K562 (cell line): ENCODE measurements around the gene RUVBL2. TPM values are rescaled to one million over a fixed set of nuclear protein-coding genes. Genes with fewer than 3 reads are reported as not detected.
A peak's percentile ranks its signal among the peaks of the same experiment; 100 is the strongest.

ENCODE experiments used
- E2F8 ChIP-seq: fragments of 450-650 bp; IDR thresholded peaks from 2 replicates; pipeline ENCODE4 v1.7.1; 2018; ENCODE audit warnings: mild to moderate bottlenecking, low read depth; ENCODE audit not compliant: partially characterized antibody
- EGR1 ChIP-seq: fragments of 450-650 bp; conservative IDR thresholded peaks from 2 replicates; pipeline ENCODE4 v1.6.1; 2017; ENCODE audit warnings: mild to moderate bottlenecking
- FIP1L1 ChIP-seq: fragments of 200-400 bp; formaldehyde crosslinking; IDR thresholded peaks from 2 replicates; pipeline ENCODE4 v1.6.1; 2018; ENCODE audit warnings: mild to moderate bottlenecking, low read depth, low read length; ENCODE audit not compliant: poor library complexity, severe bottlenecking
- MITF ChIP-seq: IDR thresholded peaks from 2 replicates; pipeline ENCODE4 v1.6.1; 2014; ENCODE audit warnings: antibody characterized with exemption
- PHF20 ChIP-seq: fragments of 450-650 bp; IDR thresholded peaks from 2 replicates; pipeline ENCODE4 v1.6.1; 2018; ENCODE audit not compliant: partially characterized antibody
- POLR2A ChIP-seq: fragments of 450-650 bp; conservative IDR thresholded peaks from 2 replicates; pipeline ENCODE4 v1.6.1; 2016
- RBM17 ChIP-seq: fragments of 200-400 bp; formaldehyde crosslinking; IDR thresholded peaks from 2 replicates; pipeline ENCODE4 v1.6.1; 2017; ENCODE audit warnings: low read depth, mild to moderate bottlenecking, low read length, borderline replicate concordance
- SREBF2 ChIP-seq: sonication (generic); formaldehyde crosslinking; IDR thresholded peaks from 2 replicates; pipeline ENCODE4 v1.4.0; 2020; ENCODE audit warnings: mild to moderate bottlenecking, missing genetic modification reagents
- TGIF2 ChIP-seq: sonication (generic); formaldehyde crosslinking; IDR thresholded peaks from 2 replicates; pipeline ENCODE4 v1.8.1; 2022; ENCODE audit warnings: mild to moderate bottlenecking, missing genetic modification reagents, moderate library complexity
- TRIM24 ChIP-seq, 2 experiments: fragments of 450-650 bp; IDR thresholded peaks; 2 replicates each; pipeline ENCODE4 v1.6.1; 2016
- ZBTB43 ChIP-seq: sonication (generic); formaldehyde crosslinking; IDR thresholded peaks from 2 replicates; pipeline ENCODE4 v1.8.0; 2023; ENCODE audit warnings: mild to moderate bottlenecking, missing genetic modification reagents
- ZBTB49 ChIP-seq: sonication (generic); formaldehyde crosslinking; IDR thresholded peaks from 2 replicates; pipeline ENCODE4 v1.8.0; 2022; ENCODE audit warnings: missing genetic modification reagents, mild to moderate bottlenecking, borderline replicate concordance
- ZNF740 ChIP-seq, 3 experiments: fragments of 200-800 bp in 1 of 3; sonication (Bioruptor generic) in 1 of 3; sonication (generic) in 1 of 3; formaldehyde crosslinking in 1 of 3; IDR thresholded peaks; 2 replicates each; pipeline versions ENCODE4 v1.6.1 to v1.8.0; 2016 to 2022; ENCODE audit warnings: mild to moderate bottlenecking in 2 of 3, missing compliant biosample characterization in 2 of 3, missing genetic modification characterization in 2 of 3, missing genetic modification reagents in 1 of 3
- polyA plus RNA-seq, 8 experiments: library from polyadenylated mRNA; depleted of rRNA in 4 of 8; stranded (reverse) in 5 of 8; unstranded in 3 of 8; fragments of >200 nt; fragmentation: Nextera tagmentation in 2 of 8; fragmentation: Illumina TruSeq in 1 of 8; extraction: Ambion mirVana in 2 of 8; extraction: Trizol in 1 of 8; gene quantifications; 2 replicates each; pipeline versions ENCODE4 v1.2.1 to v1.2.3, GENCODE V29; 2011 to 2014; ENCODE audit warnings: inconsistent platforms in 1 of 8, missing spikeins in 1 of 8
- total RNA-seq, 7 experiments: library from RNA; depleted of rRNA in 6 of 7; stranded (reverse); fragments of >200 nt in 6 of 7; fragmentation: Illumina TruSeq in 2 of 7; extraction: Trizol in 2 of 7; gene quantifications; 2 replicates each; pipeline versions ENCODE4 v1.2.1 to v1.2.3, GENCODE V29; 2011 to 2021; ENCODE audit warnings: low replicate concordance in 1 of 7

Gene RUVBL2
- total and polyA plus RNA-seq, 9 of the 15 experiments (the other 6 are each of a cell fraction or from before 2014, with no cell fraction given) = 71.4 to 453 (median 237) TPM

GRCh38 chr19:48968179-48968661 lies 25.5 kb upstream of the RUVBL2 start (continued):
- TF ChIP-seq ZNF740 (CRISPR knock-in tag; IDR thresholded peaks at IDR 0.05) = no peak
- 0 out of 4 replicates have a peak, but pooled peaks of 1 of the 2 experiments have one; percentile 26 for TF ChIP-seq ZNF740 (tag; IDR thresholded peaks at IDR 0.05)
- TF ChIP-seq E2F8 = peak; percentile 76
- TF ChIP-seq EGR1 = peak; percentile 33; the same call in 1 of the 2 replicates
- TF ChIP-seq POLR2A = peak; percentile 32
- TF ChIP-seq SREBF2 (CRISPR knock-in tag) = no peak
- TF ChIP-seq TGIF2 (CRISPR knock-in tag) = 0 out of 2 replicates have a peak, but pooled peaks have one; percentile 10
- 0 out of 2 replicates have a peak, but pooled peaks have one; percentile 72 for TF ChIP-seq ZBTB43 (CRISPR knock-in tag)
- no peak for TF ChIP-seq MITF
- no peak for TF ChIP-seq RBM17
- TF ChIP-seq ZBTB49 = 0 out of 2 replicates have a peak, but pooled peaks have one; percentile 31
- no peak for TF ChIP-seq PHF20
- TF ChIP-seq FIP1L1 = no peak
- TF ChIP-seq TRIM24 (IDR thresholded peaks at IDR 0.05) = peak in 1 of 2 experiments; percentile 6; a peak in 1 of 4 replicates
